ENCODE results near the gene TIMMDC1. TPM values are rescaled to one million over a fixed set of nuclear protein-coding genes. Genes with fewer than 3 reads are reported as not detected.

TIMMDC1 gene
- total RNA-seq, 1 experiment from 2014 or later = 96.7 TPM

DNA sequence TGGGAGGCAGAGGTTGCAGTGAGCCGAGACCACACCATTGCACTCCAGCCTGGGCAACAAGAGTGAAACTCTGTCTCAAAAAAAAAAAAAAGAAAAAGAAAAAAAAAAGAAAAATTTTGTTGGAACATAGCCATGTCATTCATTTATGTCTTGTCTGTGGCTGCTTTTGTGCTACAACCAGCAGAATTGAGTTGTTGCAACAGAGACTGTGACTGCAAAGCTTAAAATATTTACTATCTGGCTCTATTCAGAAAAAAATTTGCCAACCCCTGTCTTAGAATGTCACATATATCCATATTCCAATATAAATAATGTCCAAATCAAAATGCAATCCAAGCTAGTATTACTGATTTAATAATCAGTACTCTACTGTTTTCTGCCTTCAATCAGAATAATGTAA lies 35.9 kb downstream of the TIMMDC1 start:
- TF ChIP-seq CTCF (conservative IDR thresholded peaks at IDR 0.05; ENCODE audit: low read depth, low read length) (no peak), EZH2 (IDR thresholded peaks at IDR 0.05; ENCODE audit: borderline replicate concordance, low read depth, low read length, poor library complexity, severe bottlenecking) (no peak)
- Histone ChIP-seq H3K4me1 (ENCODE audit: insufficient read depth, low read length, poor library complexity, severe bottlenecking) (no peaks in the 10 kb centered on the region), H3K36me3 (ENCODE audit: insufficient read depth, low read length, poor library complexity, severe bottlenecking) (no peaks in the 10 kb centered on the region), H3K27me3 (replicated peaks; ENCODE audit: insufficient read depth, low read depth, low read length, poor library complexity) (no peaks in the 10 kb centered on the region), H3K4me3 (ENCODE audit: low read depth, low read length, poor library complexity, severe bottlenecking) (no peak overlapping the region), H3K9me3 (ENCODE audit: low read depth, low read length, poor library complexity, severe bottlenecking) (no peaks in the 10 kb centered on the region), H3K27ac (ENCODE audit: low read depth, low read length, poor library complexity, severe bottlenecking) (no peak overlapping the region)
- ChIA-PET POLR2A (ENCODE audit: low non-redundant PET) (no interaction called here), CTCF (no interaction called here)
- BruUV-seq (replicated peaks) = no TSS peak
- intact Hi-C loops (cut with micrococcal nuclease; ENCODE audit: unreplicated experiment) = no loop called here
- DNase-seq (ENCODE audit: low spot score) = no peak

- H3K4me1 ChIP-seq (ENCODE audit: insufficient read depth, low read length, poor library complexity, severe bottlenecking) = no peaks in the 10 kb centered on the region
- H3K9me3 ChIP-seq (ENCODE audit: low read depth, low read length, poor library complexity, severe bottlenecking) = no peaks in the 10 kb centered on the region
- ChIA-PET CTCF (no interaction called here), POLR2A (ENCODE audit: low non-redundant PET) (no interaction called here)
- no TSS peak for BruUV-seq (replicated peaks)
- H3K27ac ChIP-seq (ENCODE audit: low read depth, low read length, poor library complexity, severe bottlenecking) = no peak overlapping the region
- H3K36me3 ChIP-seq (ENCODE audit: insufficient read depth, low read length, poor library complexity, severe bottlenecking) = no peaks in the 10 kb centered on the region
- no peak overlapping the region for H3K4me3 ChIP-seq (ENCODE audit: low read depth, low read length, poor library complexity, severe bottlenecking)
- H3K27me3 ChIP-seq (replicated peaks; ENCODE audit: insufficient read depth, low read depth, low read length, poor library complexity) = no peaks in the 10 kb centered on the region
- TF ChIP-seq EZH2 (IDR thresholded peaks at IDR 0.05; ENCODE audit: borderline replicate concordance, low read depth, low read length, poor library complexity, severe bottlenecking) = no peak
- no peak for TF ChIP-seq CTCF (conservative IDR thresholded peaks at IDR 0.05; ENCODE audit: low read depth, low read length)
- intact Hi-C loops (cut with micrococcal nuclease; ENCODE audit: unreplicated experiment) = no loop called here
- no peak for DNase-seq (ENCODE audit: low spot score)
Observed at GRCh38 chr3:119536757-119537156, 38.4 kb downstream of the TIMMDC1 start.

DNA sequence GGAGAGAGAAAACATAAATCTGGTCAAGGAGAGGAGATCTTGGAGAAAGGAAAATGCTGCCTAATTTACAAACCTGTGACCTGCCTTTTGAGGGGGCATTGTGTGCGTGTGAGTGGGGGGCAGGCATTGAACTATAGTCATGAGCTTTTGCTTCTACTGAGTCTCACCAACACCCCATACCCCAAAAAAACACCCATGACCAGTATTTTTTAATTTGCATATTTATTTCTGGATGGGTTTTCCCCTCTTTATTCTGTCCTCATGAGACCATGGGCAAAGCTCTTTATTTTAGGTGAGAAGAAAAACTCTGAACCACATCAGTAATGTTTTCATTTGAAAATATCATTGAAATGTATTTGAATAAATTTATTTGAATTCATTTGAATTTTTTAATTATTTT lies 40.4 kb downstream of the TIMMDC1 start:
- intact Hi-C loops (cut with micrococcal nuclease; ENCODE audit: unreplicated experiment) = no loop called here
- Histone ChIP-seq H3K4me3 (ENCODE audit: low read depth, low read length, poor library complexity, severe bottlenecking) (no peak overlapping the region), H3K27ac (ENCODE audit: low read depth, low read length, poor library complexity, severe bottlenecking) (no peak overlapping the region), H3K36me3 (ENCODE audit: insufficient read depth, low read length, poor library complexity, severe bottlenecking) (no peaks in the 10 kb centered on the region), H3K27me3 (replicated peaks; ENCODE audit: insufficient read depth, low read depth, low read length, poor library complexity) (no peaks in the 10 kb centered on the region), H3K4me1 (ENCODE audit: insufficient read depth, low read length, poor library complexity, severe bottlenecking) (no peaks in the 10 kb centered on the region), H3K9me3 (ENCODE audit: low read depth, low read length, poor library complexity, severe bottlenecking) (no peaks in the 10 kb centered on the region)
- POLR2A ChIA-PET (ENCODE audit: low non-redundant PET) = no interaction called here
- BruUV-seq (replicated peaks) = no TSS peak
- CTCF ChIA-PET = no interaction called here
- DNase-seq (ENCODE audit: low spot score) = no peak
- TF ChIP-seq EZH2 (IDR thresholded peaks at IDR 0.05; ENCODE audit: borderline replicate concordance, low read depth, low read length, poor library complexity, severe bottlenecking) = no peak
- no peak for TF ChIP-seq CTCF (conservative IDR thresholded peaks at IDR 0.05; ENCODE audit: low read depth, low read length)

All from A673 (cell line).